Measurements from ENCODE around the gene PLCH1. TPM values are rescaled to one million over a fixed set of nuclear protein-coding genes. Genes with fewer than 3 reads are reported as not detected.

Gene PLCH1
- total RNA-seq, 1 experiment from 2014 or later: 8.9 TPM

GRCh38 chr3:155727836-155728235 is 17.0 kb downstream of the PLCH1 start (continued):
- no peak for TF ChIP-seq STAT6 (CRISPR knock-in tag; conservative IDR thresholded peaks at IDR 0.05; ENCODE audit: low read depth)
- TF ChIP-seq ATF1 (CRISPR knock-in tag; IDR thresholded peaks at IDR 0.05): no peak
- TF ChIP-seq USF1 (CRISPR knock-in tag; IDR thresholded peaks at IDR 0.05): no peak
- no peak for TF ChIP-seq GTF2I (CRISPR knock-in tag; conservative IDR thresholded peaks at IDR 0.05)
- no peak for TF ChIP-seq RELA (CRISPR knock-in tag; IDR thresholded peaks at IDR 0.05; ENCODE audit: borderline replicate concordance)
- TF ChIP-seq ZNF512 (CRISPR knock-in tag; IDR thresholded peaks at IDR 0.05; ENCODE audit: borderline replicate concordance): no peak
- no peak for TF ChIP-seq MLX (CRISPR knock-in tag; IDR thresholded peaks at IDR 0.05)
- no peak for TF ChIP-seq ZNF219 (CRISPR knock-in tag; IDR thresholded peaks at IDR 0.05; ENCODE audit: borderline replicate concordance)
- no peak for TF ChIP-seq IRF1 (CRISPR knock-in tag; IDR thresholded peaks at IDR 0.05)

GRCh38 chr3:155714295-155714718 is 30.6 kb downstream of the PLCH1 start:
- ATAC-seq (peak; percentile 98), DNase-seq (ENCODE audit: low spot score) (peak; percentile 39)
- no peak overlapping the region for H3K4me3 Mint-ChIP-seq
- H3K27ac Mint-ChIP-seq: no peak overlapping the region
- peaks cover 29% of the 10 kb centered on the region for H3K36me3 Mint-ChIP-seq
- ChIA-PET CTCF (interaction anchor here (0.5 to 2.6 kb wide), 6 partner anchors 12 to 759 kb away, joined by 3 to 15 read pairs (median 5); partner anchors contain the start of gene C3orf33), POLR2A (no interaction called here)
- H3K9me3 Mint-ChIP-seq: peaks cover 30% of the 10 kb centered on the region
- no peaks in the 10 kb centered on the region; the same call in 1 of the 2 replicates for H3K27me3 Mint-ChIP-seq (ENCODE audit: low read depth)
- TF ChIP-seq ARID4B (CRISPR knock-in tag; IDR thresholded peaks at IDR 0.05; ENCODE audit: borderline replicate concordance) (no peak), ZNF263 (CRISPR knock-in tag; IDR thresholded peaks at IDR 0.05; ENCODE audit: low read depth) (no peak), ZSCAN18 (CRISPR knock-in tag; IDR thresholded peaks at IDR 0.05) (no peak)
- H3K4me1 Mint-ChIP-seq: peaks cover 19% of the 10 kb centered on the region
